Lower leg skin (tissue), 4 donors: ENCODE data around the gene CWC15. TPM values are rescaled to one million over a fixed set of nuclear protein-coding genes. Genes with fewer than 3 reads are reported as not detected.

Experiments used
- DNase-seq, 2 donors: peaks; one replicate each; pipeline ENCODE4 v3.0.0-alpha.2; 2019; ENCODE audit warnings: low spot score in 2 of 2
- H3K4me3 ChIP-seq: fragments of 200-600 bp; sonication (generic); 2 replicates; pipeline ENCODE4 v1.5.1; 2017; ENCODE audit warnings: mild to moderate bottlenecking, low read depth; ENCODE audit not compliant: poor library complexity, severe bottlenecking
- CTCF ChIP-seq, 3 donors: fragments of 450-650 bp; IDR thresholded peaks; one replicate each; pipeline ENCODE4 v1.5.1; 2016; ENCODE audit warnings: antibody characterized with exemption in 3 of 3, mild to moderate bottlenecking in 3 of 3, moderate library complexity in 2 of 3
- POLR2A ChIP-seq, 2 donors: fragments of 450-650 bp; IDR thresholded peaks; one replicate each; pipeline ENCODE4 v1.6.1; 2016 to 2017; ENCODE audit warnings: antibody characterized with exemption in 2 of 2, mild to moderate bottlenecking in 1 of 2, moderate library complexity in 1 of 2
- WGBS, 2 donors: methylation state at CpG; one replicate each; pipeline ENCODE4 v1.1.5; 2018; 5-methylcytosine and 5-hydroxymethylcytosine counted together
- intact Hi-C: fragments of 100-400 bp; cut with DNase I; formaldehyde crosslinking; loops from one replicate; pipeline ENCODE4 v1.15.0; 2023; ENCODE audit warnings: low total_unique reads
- total RNA-seq, 4 donors: library from RNA; depleted of rRNA; stranded (reverse); fragments of >200 nt; gene quantifications; one replicate each; pipeline ENCODE4 v1.1.0, GENCODE V29; 2016

The CWC15 gene
- total RNA-seq, 4 donors from 2014 or later, result 30.5 to 52.3 (median 34.9) TPM

- no peak overlapping the region for H3K4me3 ChIP-seq
- intact Hi-C loops, result no loop called here
- DNase-seq, result no peak
- TF ChIP-seq CTCF (IDR thresholded peaks at IDR 0.05) (no peak), POLR2A (IDR thresholded peaks at IDR 0.05) (no peak)
These were observed 47.1 kb downstream of the CWC15 start for GRCh38 chr11:94926271-94926625.

GRCh38 chr11:94925422-94926270 is 47.7 kb downstream of the CWC15 start:
- DNase-seq, result no peak
- 66 to 69% methylated on average over 7 of the region's 7 CpGs for WGBS, 2 donors
- TF ChIP-seq CTCF (IDR thresholded peaks at IDR 0.05) (no peak), POLR2A (IDR thresholded peaks at IDR 0.05) (no peak)
- intact Hi-C loops, result no loop called here
- H3K4me3 ChIP-seq, result no peak overlapping the region

GRCh38 chr11:94924612-94925011 is 48.7 kb downstream of the CWC15 start:
- WGBS, 2 donors, result 62 to 64% methylated on average over 5 of the region's 5 CpGs
- H3K4me3 ChIP-seq, result no peak overlapping the region
- intact Hi-C loops, result no loop called here
- TF ChIP-seq CTCF (IDR thresholded peaks at IDR 0.05) (no peak), POLR2A (IDR thresholded peaks at IDR 0.05) (no peak)
- no peak for DNase-seq

- intact Hi-C loops, result no loop called here
- no peak for TF ChIP-seq POLR2A (IDR thresholded peaks at IDR 0.05)
- no peak for TF ChIP-seq CTCF (IDR thresholded peaks at IDR 0.05)
- 52 to 64% methylated on average over 6 of the region's 6 CpGs for WGBS, 2 donors
- DNase-seq, result no peak
- no peak overlapping the region for H3K4me3 ChIP-seq
These were observed 49.2 kb downstream of the CWC15 start for GRCh38 chr11:94924171-94924572.

- DNase-seq, result no peak
- WGBS, 2 donors, result 95 to 100% methylated on average over 2 of the region's 2 CpGs
- TF ChIP-seq POLR2A (IDR thresholded peaks at IDR 0.05), result no peak
- TF ChIP-seq CTCF (IDR thresholded peaks at IDR 0.05), result no peak
- no peak overlapping the region for H3K4me3 ChIP-seq
- intact Hi-C loops, result no loop called here
These were observed 50.4 kb downstream of the CWC15 start for GRCh38 chr11:94923004-94923334.
